Gastroesophageal sphincter (tissue), 3 donors: ENCODE results near the gene NR5A2.

Experiments used
- CTCF ChIP-seq, 4 experiments: fragments of 200-600 bp in 2 of 4; fragments of 450-650 bp in 2 of 4; sonication (generic) in 1 of 4; IDR thresholded peaks; one replicate each; pipeline ENCODE4 v1.5.1; 2017 to 2019; ENCODE audit warnings: antibody characterized with exemption in 4 of 4, mild to moderate bottlenecking in 2 of 4, moderate library complexity in 2 of 4
- POLR2A ChIP-seq, 2 donors: fragments of 450-650 bp; IDR thresholded peaks; one replicate each; pipeline ENCODE4 v1.6.1; 2017; ENCODE audit warnings: antibody characterized with exemption in 2 of 2, mild to moderate bottlenecking in 2 of 2, moderate library complexity in 1 of 2

DNA sequence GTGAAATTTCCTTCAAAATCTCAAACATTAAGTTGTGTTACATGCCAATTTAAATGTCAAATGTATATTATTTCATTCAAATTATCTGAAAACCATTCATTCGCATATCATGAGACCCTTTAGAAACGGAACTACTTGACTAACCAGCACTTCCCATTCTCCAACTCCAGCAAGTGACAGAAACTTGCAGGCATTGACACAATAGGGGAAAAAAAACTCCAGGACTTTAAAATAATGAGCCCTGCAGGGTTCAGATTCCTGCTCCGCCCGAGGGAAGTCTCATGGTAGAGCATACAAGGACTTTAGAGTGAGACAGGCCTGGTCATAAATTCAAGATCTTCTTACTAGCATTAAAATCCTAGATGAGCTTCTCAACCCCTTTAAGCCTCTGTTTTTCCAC lies 138.9 kb downstream of the NR5A2 start:
- TF ChIP-seq CTCF (IDR thresholded peaks at IDR 0.05), result no peak
- TF ChIP-seq POLR2A (IDR thresholded peaks at IDR 0.05), result no peak
